ENCODE results near the gene EPHB1.

DNA sequence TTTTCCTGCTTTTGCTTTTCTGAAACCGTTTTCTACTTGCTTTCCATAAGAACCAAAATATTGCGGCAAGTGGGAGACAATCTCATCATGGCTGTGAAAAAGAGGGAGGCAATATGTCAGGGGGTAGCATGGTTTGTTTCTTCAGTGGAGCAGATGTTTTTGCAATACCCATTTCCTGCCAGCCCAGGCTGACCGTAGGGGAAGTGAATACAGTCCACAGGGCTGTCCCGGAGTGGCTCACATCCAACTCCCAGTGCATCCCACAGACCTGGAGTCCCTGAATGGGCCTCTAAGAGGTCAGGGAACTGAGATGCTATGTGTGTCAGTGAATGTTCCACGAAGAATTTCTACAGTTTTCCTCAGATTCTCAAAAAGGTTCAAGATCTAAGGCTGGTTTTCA lies 69.6 kb downstream of the EPHB1 start:
- TF ChIP-seq, protein P1, sequence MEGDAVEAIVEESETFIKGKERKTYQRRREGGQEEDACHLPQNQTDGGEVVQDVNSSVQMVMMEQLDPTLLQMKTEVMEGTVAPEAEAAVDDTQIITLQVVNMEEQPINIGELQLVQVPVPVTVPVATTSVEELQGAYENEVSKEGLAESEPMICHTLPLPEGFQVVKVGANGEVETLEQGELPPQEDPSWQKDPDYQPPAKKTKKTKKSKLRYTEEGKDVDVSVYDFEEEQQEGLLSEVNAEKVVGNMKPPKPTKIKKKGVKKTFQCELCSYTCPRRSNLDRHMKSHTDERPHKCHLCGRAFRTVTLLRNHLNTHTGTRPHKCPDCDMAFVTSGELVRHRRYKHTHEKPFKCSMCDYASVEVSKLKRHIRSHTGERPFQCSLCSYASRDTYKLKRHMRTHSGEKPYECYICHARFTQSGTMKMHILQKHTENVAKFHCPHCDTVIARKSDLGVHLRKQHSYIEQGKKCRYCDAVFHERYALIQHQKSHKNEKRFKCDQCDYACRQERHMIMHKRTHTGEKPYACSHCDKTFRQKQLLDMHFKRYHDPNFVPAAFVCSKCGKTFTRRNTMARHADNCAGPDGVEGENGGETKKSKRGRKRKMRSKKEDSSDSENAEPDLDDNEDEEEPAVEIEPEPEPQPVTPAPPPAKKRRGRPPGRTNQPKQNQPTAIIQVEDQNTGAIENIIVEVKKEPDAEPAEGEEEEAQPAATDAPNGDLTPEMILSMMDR (conservative IDR thresholded peaks at IDR 0.05 in 1 of 2, IDR thresholded peaks at IDR 0.05 in 1 of 2; ENCODE audit: extremely low read depth in 1 of 2, insufficient read depth in 1 of 2, low read depth in 1 of 2, low read length in 2 of 2), result no peak
- no peak for TF ChIP-seq EZH2 (IDR thresholded peaks at IDR 0.05; ENCODE audit: borderline replicate concordance, low read length)

All from mammary epithelial cell (primary cell).